ENCODE data around the gene ZNF747. TPM values are rescaled to one million over a fixed set of nuclear protein-coding genes. Genes with fewer than 3 reads are reported as not detected.

ZNF747 gene
- total RNA-seq, 1 donor from 2014 or later, result 5.2 TPM

DNA sequence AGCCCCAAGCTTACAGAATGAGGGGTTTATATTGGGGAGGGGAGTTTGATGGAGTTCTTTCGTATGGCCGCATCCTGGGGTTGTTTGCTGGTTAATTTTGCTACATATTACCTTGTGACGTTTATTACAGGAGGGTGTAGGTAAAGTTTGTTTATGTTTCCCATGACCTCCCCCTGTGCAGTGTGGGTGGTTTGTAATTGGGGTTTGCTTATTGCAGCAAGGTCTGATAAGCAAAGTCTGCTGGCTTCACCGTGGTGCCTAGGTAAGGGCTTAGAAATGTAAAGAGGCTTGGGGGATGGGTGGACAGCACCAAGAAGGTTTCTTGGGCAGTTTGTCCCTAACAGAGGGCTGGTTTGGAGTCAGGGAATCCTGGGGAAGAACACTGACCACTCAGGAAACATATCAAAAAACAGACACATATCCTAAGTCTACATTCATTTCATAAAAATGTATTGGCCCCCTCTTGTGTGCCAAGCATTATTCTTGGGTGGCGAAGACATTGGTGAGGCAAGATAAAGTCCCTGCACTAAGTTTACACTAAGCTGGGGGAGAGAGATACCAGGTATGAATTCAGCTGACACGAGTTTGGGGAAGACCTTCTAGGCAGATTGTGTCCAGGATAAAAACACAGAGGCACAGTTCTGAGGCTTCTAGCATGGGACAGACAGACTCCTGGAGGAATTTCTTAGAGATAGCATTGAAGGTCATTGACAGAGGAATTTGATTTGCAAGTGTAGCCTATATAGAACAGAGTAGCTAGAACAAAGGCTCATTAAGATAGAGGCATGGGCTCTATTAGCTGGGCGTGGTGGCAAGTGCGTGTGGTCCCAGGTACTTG lies 14.0 kb upstream of the ZNF747 start:
- no peak overlapping the region for H3K9ac ChIP-seq (ENCODE audit: low read length)
- H3K4me1 Mint-ChIP-seq (ENCODE audit: low read depth, unreplicated experiment), result peaks cover 10% of the 10 kb centered on the region
- H3K27ac ChIP-seq (ENCODE audit: low read depth, low read length), result no peak overlapping the region
- H3K9me3 ChIP-seq (ENCODE audit: insufficient read depth, low read depth, low read length), result no peaks in the 10 kb centered on the region
- no peak overlapping the region for H3K4me2 ChIP-seq (ENCODE audit: low read length)
- H3K79me2 ChIP-seq (ENCODE audit: insufficient read depth, low read length), result peaks cover 3% of the 10 kb centered on the region
- H3K4me3 Mint-ChIP-seq (ENCODE audit: unreplicated experiment), result no peak overlapping the region
- no peak for TF ChIP-seq EZH2 (IDR thresholded peaks at IDR 0.05; ENCODE audit: insufficient read depth, low read length)
- TF ChIP-seq, protein P1, sequence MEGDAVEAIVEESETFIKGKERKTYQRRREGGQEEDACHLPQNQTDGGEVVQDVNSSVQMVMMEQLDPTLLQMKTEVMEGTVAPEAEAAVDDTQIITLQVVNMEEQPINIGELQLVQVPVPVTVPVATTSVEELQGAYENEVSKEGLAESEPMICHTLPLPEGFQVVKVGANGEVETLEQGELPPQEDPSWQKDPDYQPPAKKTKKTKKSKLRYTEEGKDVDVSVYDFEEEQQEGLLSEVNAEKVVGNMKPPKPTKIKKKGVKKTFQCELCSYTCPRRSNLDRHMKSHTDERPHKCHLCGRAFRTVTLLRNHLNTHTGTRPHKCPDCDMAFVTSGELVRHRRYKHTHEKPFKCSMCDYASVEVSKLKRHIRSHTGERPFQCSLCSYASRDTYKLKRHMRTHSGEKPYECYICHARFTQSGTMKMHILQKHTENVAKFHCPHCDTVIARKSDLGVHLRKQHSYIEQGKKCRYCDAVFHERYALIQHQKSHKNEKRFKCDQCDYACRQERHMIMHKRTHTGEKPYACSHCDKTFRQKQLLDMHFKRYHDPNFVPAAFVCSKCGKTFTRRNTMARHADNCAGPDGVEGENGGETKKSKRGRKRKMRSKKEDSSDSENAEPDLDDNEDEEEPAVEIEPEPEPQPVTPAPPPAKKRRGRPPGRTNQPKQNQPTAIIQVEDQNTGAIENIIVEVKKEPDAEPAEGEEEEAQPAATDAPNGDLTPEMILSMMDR (IDR thresholded peaks at IDR 0.05; ENCODE audit: insufficient read depth, low read depth, low read length), result no peak
- no peaks in the 10 kb centered on the region for H3K9me3 Mint-ChIP-seq (ENCODE audit: unreplicated experiment)
- no peaks in the 10 kb centered on the region for H3K36me3 ChIP-seq (ENCODE audit: insufficient read depth, low read length)
- H3K36me3 Mint-ChIP-seq (ENCODE audit: low read depth, unreplicated experiment), result no peaks in the 10 kb centered on the region
- H4K20me1 ChIP-seq (ENCODE audit: insufficient read depth, low read length), result peaks cover under 1% of the 10 kb centered on the region
- H3K27ac Mint-ChIP-seq (ENCODE audit: unreplicated experiment), result peak overlapping the region; percentile 16
- no peak for FAIRE-seq
- no peak overlapping the region for H2AFZ ChIP-seq (ENCODE audit: low read depth, low read length)
- peaks cover 5% of the 10 kb centered on the region for H3K27me3 Mint-ChIP-seq (ENCODE audit: low read depth, unreplicated experiment)
- no peaks in the 10 kb centered on the region for H3K27me3 ChIP-seq (ENCODE audit: insufficient read depth, low read length)
- no peak for DNase-seq (ENCODE audit: low read depth)
- H3K4me3 ChIP-seq (ENCODE audit: insufficient read depth, low read depth, low read length), result no peak overlapping the region
- no peaks in the 10 kb centered on the region for H3K4me1 ChIP-seq (ENCODE audit: insufficient read depth, low read length)

DNA sequence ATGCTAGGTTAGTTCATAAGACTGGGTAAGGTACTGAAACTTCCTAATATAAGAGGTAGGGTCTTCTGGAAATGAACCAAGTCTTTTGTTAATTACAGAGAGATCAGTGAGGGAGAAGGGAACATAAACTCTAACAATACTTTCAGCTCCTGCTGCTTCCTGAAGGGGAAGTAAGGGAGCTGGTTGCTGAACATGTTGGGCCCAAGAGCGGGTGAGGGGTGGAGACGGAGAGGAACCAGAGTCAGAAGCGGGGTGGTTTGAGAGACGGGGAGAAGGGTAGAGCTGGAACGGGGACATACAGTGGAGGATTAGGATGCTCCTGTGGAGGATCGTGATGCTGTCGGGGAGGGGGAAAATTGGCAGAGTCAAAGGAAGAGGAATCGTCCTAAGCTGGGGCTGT lies 11.5 kb upstream of the ZNF747 start:
- DNase-seq (ENCODE audit: low read depth), result no peak
- no peak overlapping the region for H3K27ac ChIP-seq (ENCODE audit: low read depth, low read length)
- Mint-ChIP-seq H3K27me3 (ENCODE audit: low read depth, unreplicated experiment) (peaks cover 5% of the 10 kb centered on the region), H3K36me3 (ENCODE audit: low read depth, unreplicated experiment) (no peaks in the 10 kb centered on the region), H3K4me3 (ENCODE audit: unreplicated experiment) (no peak overlapping the region), H3K4me1 (ENCODE audit: low read depth, unreplicated experiment) (peaks cover 10% of the 10 kb centered on the region), H3K9me3 (ENCODE audit: unreplicated experiment) (no peaks in the 10 kb centered on the region), H3K27ac (ENCODE audit: unreplicated experiment) (no peak overlapping the region)
- H3K4me2 ChIP-seq (ENCODE audit: low read length), result no peak overlapping the region
- TF ChIP-seq, protein P1 (IDR thresholded peaks at IDR 0.05; ENCODE audit: insufficient read depth, low read depth, low read length), result no peak
- no peak for TF ChIP-seq EZH2 (IDR thresholded peaks at IDR 0.05; ENCODE audit: insufficient read depth, low read length)
- FAIRE-seq, result no peak
- H3K27me3 ChIP-seq (ENCODE audit: insufficient read depth, low read length), result no peaks in the 10 kb centered on the region
- no peaks in the 10 kb centered on the region for H3K79me2 ChIP-seq (ENCODE audit: insufficient read depth, low read length)
- H3K4me1 ChIP-seq (ENCODE audit: insufficient read depth, low read length), result peaks cover 12% of the 10 kb centered on the region
- no peak overlapping the region for H3K4me3 ChIP-seq (ENCODE audit: insufficient read depth, low read depth, low read length)
- no peaks in the 10 kb centered on the region for H3K9me3 ChIP-seq (ENCODE audit: insufficient read depth, low read depth, low read length)
- no peak overlapping the region for H2AFZ ChIP-seq (ENCODE audit: low read depth, low read length)
- no peaks in the 10 kb centered on the region for H4K20me1 ChIP-seq (ENCODE audit: insufficient read depth, low read length)
- H3K9ac ChIP-seq (ENCODE audit: low read length), result no peak overlapping the region
- H3K36me3 ChIP-seq (ENCODE audit: insufficient read depth, low read length), result no peaks in the 10 kb centered on the region

DNA sequence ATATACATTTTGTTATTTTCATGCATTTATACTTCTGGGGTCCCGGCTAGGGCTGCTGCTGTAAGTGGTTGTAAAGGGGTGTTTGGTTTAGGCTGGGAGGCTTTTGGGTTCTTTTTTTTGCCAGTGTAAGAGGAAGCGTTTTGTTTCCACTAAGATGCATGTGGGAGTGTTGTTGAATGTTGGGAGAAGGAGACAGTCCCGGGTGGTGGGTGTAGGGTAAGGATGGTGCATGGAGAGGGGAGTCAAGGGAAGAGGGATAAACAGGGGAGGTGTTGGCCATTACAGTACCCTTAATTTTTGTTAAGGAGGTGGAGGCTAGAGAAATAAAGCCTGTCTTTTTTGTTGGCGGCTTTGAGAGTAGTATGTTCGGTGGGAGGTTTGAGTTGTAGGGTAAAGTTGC lies 8.4 kb upstream of the ZNF747 start:
- no peak for TF ChIP-seq EZH2 (IDR thresholded peaks at IDR 0.05; ENCODE audit: insufficient read depth, low read length)
- TF ChIP-seq, protein P1 (IDR thresholded peaks at IDR 0.05; ENCODE audit: insufficient read depth, low read depth, low read length), result no peak
- no peaks in the 10 kb centered on the region for H3K36me3 Mint-ChIP-seq (ENCODE audit: low read depth, unreplicated experiment)
- H3K4me1 Mint-ChIP-seq (ENCODE audit: low read depth, unreplicated experiment), result no peaks in the 10 kb centered on the region
- no peak overlapping the region for H3K4me3 Mint-ChIP-seq (ENCODE audit: unreplicated experiment)
- H3K9ac ChIP-seq (ENCODE audit: low read length), result no peak overlapping the region
- H3K27ac Mint-ChIP-seq (ENCODE audit: unreplicated experiment), result no peak overlapping the region
- H3K27me3 Mint-ChIP-seq (ENCODE audit: low read depth, unreplicated experiment), result peaks cover 5% of the 10 kb centered on the region
- no peaks in the 10 kb centered on the region for H3K9me3 Mint-ChIP-seq (ENCODE audit: unreplicated experiment)
- no peaks in the 10 kb centered on the region for H4K20me1 ChIP-seq (ENCODE audit: insufficient read depth, low read length)
- H3K79me2 ChIP-seq (ENCODE audit: insufficient read depth, low read length), result no peaks in the 10 kb centered on the region
- no peaks in the 10 kb centered on the region for H3K9me3 ChIP-seq (ENCODE audit: insufficient read depth, low read depth, low read length)
- no peak overlapping the region for H3K4me3 ChIP-seq (ENCODE audit: insufficient read depth, low read depth, low read length)
- H3K4me1 ChIP-seq (ENCODE audit: insufficient read depth, low read length), result peaks cover 12% of the 10 kb centered on the region
- FAIRE-seq, result no peak
- no peak overlapping the region for H2AFZ ChIP-seq (ENCODE audit: low read depth, low read length)
- H3K27me3 ChIP-seq (ENCODE audit: insufficient read depth, low read length), result no peaks in the 10 kb centered on the region
- DNase-seq (ENCODE audit: low read depth), result no peak
- no peaks in the 10 kb centered on the region for H3K36me3 ChIP-seq (ENCODE audit: insufficient read depth, low read length)
- no peak overlapping the region for H3K27ac ChIP-seq (ENCODE audit: low read depth, low read length)
- H3K4me2 ChIP-seq (ENCODE audit: low read length), result no peak overlapping the region

Measured in astrocyte (in vitro differentiated cells and primary cell).